Measurements from ENCODE around the gene LUZP2.

The LUZP2 gene

DNA sequence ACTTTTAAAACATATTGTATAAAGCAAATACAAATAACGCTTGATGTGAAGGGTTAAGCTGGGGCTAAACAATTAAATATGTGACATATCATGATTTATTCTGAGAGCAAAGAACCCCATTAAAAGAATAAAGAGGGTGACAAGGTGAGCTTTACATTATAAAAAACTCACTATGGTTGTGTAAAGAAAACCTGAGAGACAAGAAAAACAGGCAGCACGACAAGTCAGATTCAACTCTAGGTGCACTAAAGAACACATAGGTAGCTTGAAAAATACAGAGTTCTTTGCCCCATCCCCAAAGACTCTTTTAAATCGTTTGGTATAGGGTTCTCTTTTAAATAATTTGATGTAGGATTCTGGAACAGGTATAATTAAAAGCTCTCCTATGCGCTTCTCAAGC, 63.5 kb downstream of the LUZP2 start:
- Histone ChIP-seq H3K27ac (ENCODE audit: low read depth, low read length, severe bottlenecking) (no peak overlapping the region), H3K9me3 (ENCODE audit: control insufficient read depth, low read length) (no peaks in the 10 kb centered on the region), H3K36me3 (ENCODE audit: control insufficient read depth, insufficient read depth, low read length) (no peaks in the 10 kb centered on the region), H3K4me3 (ENCODE audit: extremely low read depth, insufficient read depth, low read length, poor library complexity, severe bottlenecking) (no peak overlapping the region), H3K4me1 (ENCODE audit: control insufficient read depth, insufficient read depth, low read length, poor library complexity, severe bottlenecking) (no peaks in the 10 kb centered on the region)
- no CpG with 5 or more reads among the region's 4 CpGs for WGBS, 2 experiments (ENCODE audit: insufficient coverage in 2 of 2)

DNA sequence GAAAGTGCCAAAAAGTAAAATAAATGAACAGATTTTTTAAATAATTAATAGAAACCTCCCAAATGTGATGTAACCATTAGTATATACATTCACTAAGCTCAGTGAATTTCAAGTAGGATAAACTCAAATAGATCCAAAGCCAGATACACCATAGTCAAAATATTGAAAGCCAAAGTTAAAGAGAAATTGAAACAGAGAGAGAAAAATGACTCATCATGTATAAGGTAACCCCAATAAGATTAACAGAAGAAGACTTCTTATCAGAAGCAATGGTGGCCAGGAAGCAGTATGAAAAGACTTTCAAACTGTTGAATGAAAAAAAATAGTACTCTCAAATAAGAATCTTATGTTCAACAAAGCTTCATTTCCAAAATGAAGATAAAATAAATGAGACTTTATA, 70.5 kb downstream of the LUZP2 start:
- no peaks in the 10 kb centered on the region for H3K4me1 ChIP-seq (ENCODE audit: control insufficient read depth, insufficient read depth, low read length, poor library complexity, severe bottlenecking)
- H3K4me3 ChIP-seq (ENCODE audit: extremely low read depth, insufficient read depth, low read length, poor library complexity, severe bottlenecking) = no peak overlapping the region
- H3K9me3 ChIP-seq (ENCODE audit: control insufficient read depth, low read length) = no peaks in the 10 kb centered on the region
- no peak overlapping the region for H3K27ac ChIP-seq (ENCODE audit: low read depth, low read length, severe bottlenecking)
- H3K36me3 ChIP-seq (ENCODE audit: control insufficient read depth, insufficient read depth, low read length) = no peaks in the 10 kb centered on the region

DNA sequence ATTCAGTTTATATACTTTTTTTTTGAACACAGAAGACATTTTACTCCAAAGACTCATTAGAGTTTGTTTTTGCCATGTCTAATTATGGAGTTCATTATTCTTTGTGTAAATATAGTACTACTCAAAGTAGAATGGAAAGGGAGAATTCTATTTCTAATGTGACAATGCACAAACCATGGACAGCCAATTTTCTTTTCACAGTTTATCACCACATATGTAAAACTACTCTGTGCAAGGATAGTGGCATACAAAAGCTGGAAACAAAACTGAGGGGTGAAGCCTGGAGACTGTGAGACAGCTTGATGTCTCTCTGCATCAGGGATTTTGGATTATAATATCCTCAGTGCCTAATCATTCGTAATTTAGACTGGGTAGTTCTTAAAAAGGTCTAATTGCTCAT, 75.5 kb downstream of the LUZP2 start:
- H3K27ac ChIP-seq (ENCODE audit: low read depth, low read length, severe bottlenecking) = no peak overlapping the region
- WGBS, 2 experiments (ENCODE audit: insufficient coverage in 2 of 2) = 80 to 89% methylated on average over 1 of the region's 1 CpG
- H3K9me3 ChIP-seq (ENCODE audit: control insufficient read depth, low read length) = no peaks in the 10 kb centered on the region
- H3K36me3 ChIP-seq (ENCODE audit: control insufficient read depth, insufficient read depth, low read length) = no peaks in the 10 kb centered on the region
- no peak overlapping the region for H3K4me3 ChIP-seq (ENCODE audit: extremely low read depth, insufficient read depth, low read length, poor library complexity, severe bottlenecking)
- no peaks in the 10 kb centered on the region for H3K4me1 ChIP-seq (ENCODE audit: control insufficient read depth, insufficient read depth, low read length, poor library complexity, severe bottlenecking)

DNA sequence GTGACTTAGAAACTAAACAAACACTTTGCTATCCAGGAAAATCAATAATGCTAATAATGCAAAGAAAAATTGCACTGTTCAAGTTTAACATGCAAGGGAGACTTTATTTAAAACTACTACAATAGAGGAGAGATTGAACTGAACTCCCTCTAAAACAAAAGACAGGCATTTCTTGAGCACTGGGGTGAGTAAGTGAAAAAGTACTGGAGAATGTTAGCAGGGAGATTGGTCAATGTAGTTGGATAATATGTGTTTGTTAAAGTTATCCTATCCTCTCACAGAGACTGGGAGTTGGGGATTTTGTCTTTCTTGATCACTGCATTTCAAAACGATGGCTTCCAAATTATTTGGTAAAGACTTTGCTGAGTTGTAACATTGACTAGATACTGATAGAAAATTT, 77.6 kb downstream of the LUZP2 start:
- no peak overlapping the region for H3K4me3 ChIP-seq (ENCODE audit: extremely low read depth, insufficient read depth, low read length, poor library complexity, severe bottlenecking)
- no CpG with 5 or more reads among the region's 1 CpG for WGBS, 2 experiments (ENCODE audit: insufficient coverage in 2 of 2)
- H3K36me3 ChIP-seq (ENCODE audit: control insufficient read depth, insufficient read depth, low read length) = no peaks in the 10 kb centered on the region
- no peak overlapping the region for H3K27ac ChIP-seq (ENCODE audit: low read depth, low read length, severe bottlenecking)
- no peaks in the 10 kb centered on the region for H3K9me3 ChIP-seq (ENCODE audit: control insufficient read depth, low read length)
- H3K4me1 ChIP-seq (ENCODE audit: control insufficient read depth, insufficient read depth, low read length, poor library complexity, severe bottlenecking) = no peaks in the 10 kb centered on the region

DNA sequence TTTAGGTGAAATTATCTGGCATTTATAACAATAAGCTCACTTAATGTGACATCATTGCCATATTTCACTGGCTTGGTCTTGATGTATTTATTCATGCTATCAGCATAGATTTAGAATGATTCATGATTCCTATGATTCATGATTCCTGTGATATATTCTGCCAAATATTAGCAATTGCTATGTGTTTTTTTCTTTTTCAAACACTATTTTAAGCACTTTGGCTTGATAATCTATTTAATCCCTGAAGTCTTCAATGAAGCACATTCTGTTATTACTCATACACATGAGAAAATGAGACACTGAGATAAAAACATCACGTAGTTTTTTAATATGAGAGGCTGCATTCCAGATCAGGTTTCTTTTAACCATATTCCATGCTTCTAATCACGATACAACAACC, 78.5 kb downstream of the LUZP2 start:
- Histone ChIP-seq H3K4me1 (ENCODE audit: control insufficient read depth, insufficient read depth, low read length, poor library complexity, severe bottlenecking) (no peaks in the 10 kb centered on the region), H3K4me3 (ENCODE audit: extremely low read depth, insufficient read depth, low read length, poor library complexity, severe bottlenecking) (no peak overlapping the region), H3K27ac (ENCODE audit: low read depth, low read length, severe bottlenecking) (no peak overlapping the region), H3K36me3 (ENCODE audit: control insufficient read depth, insufficient read depth, low read length) (no peaks in the 10 kb centered on the region), H3K9me3 (ENCODE audit: control insufficient read depth, low read length) (no peaks in the 10 kb centered on the region)
- 71 to 87% methylated on average over 1 to 2 of the region's 2 CpGs for WGBS, 2 experiments (ENCODE audit: insufficient coverage in 2 of 2)

DNA sequence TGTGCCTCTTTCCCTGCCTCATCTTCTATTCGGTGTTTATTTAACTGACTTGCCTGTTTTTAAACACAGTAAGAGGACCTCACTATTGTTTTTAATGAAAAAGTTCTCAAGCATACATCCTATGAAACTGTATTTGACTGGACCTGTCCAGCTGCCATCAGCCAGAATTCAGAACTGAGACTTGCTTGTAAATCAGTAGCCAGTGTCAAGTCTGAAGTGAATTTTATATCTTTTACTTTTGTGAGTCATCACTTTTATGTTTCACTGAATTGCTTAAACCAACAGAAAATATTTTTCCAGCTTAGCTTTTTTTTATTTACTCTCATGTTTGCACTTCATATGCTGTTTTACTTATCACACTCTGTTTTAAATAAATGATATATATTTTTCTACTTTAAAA, 88.3 kb downstream of the LUZP2 start:
- Histone ChIP-seq H3K9me3 (ENCODE audit: control insufficient read depth, low read length) (no peaks in the 10 kb centered on the region), H3K36me3 (ENCODE audit: control insufficient read depth, insufficient read depth, low read length) (no peaks in the 10 kb centered on the region), H3K4me1 (ENCODE audit: control insufficient read depth, insufficient read depth, low read length, poor library complexity, severe bottlenecking) (no peaks in the 10 kb centered on the region), H3K27ac (ENCODE audit: low read depth, low read length, severe bottlenecking) (no peak overlapping the region), H3K4me3 (ENCODE audit: extremely low read depth, insufficient read depth, low read length, poor library complexity, severe bottlenecking) (no peak overlapping the region)
- 100% methylated on average over 1 of the region's 1 CpG; no CpG with 5 or more reads in 1 of the 2 experiments for WGBS, 2 experiments (ENCODE audit: insufficient coverage in 2 of 2)

DNA sequence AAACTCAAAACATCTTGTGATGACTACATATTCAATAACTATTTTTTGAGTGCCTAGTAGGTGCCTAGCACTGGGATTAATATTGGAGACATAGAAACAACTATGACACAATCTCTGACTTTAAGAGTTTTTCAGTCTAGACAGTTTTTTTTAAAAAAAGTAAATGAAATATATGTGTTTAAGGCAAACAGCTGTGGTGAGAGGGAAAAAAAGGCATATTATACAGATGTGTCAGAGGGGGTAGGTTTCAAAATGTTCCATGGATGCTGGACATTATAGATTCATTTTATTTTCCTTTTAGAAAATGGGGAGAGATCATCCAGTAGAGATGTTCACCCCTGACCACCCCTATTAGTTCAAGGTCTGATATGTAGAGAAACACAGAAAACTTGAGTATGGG, 90.8 kb downstream of the LUZP2 start:
- Histone ChIP-seq H3K36me3 (ENCODE audit: control insufficient read depth, insufficient read depth, low read length) (no peaks in the 10 kb centered on the region), H3K4me3 (ENCODE audit: extremely low read depth, insufficient read depth, low read length, poor library complexity, severe bottlenecking) (no peak overlapping the region), H3K27ac (ENCODE audit: low read depth, low read length, severe bottlenecking) (no peak overlapping the region), H3K9me3 (ENCODE audit: control insufficient read depth, low read length) (no peaks in the 10 kb centered on the region), H3K4me1 (ENCODE audit: control insufficient read depth, insufficient read depth, low read length, poor library complexity, severe bottlenecking) (no peaks in the 10 kb centered on the region)

DNA sequence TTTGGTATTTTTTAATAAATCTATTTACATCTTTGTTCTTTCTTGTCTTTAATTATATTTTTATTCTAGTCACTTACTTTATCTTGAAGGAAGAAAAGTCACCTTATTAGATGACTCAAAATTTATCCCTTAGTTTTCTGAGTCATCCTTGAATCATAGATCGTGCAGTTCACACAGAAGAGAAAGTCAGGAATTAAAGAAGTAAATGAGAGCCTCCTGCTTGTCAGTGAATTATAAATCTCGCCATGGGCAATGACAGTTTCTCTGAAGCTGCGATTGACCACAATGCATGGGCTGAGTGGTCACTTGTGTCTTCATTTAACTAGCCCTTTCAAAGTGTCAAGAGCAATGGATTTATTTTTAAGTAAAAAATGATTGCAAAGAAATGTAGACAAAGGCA, 91.2 kb downstream of the LUZP2 start:
- Histone ChIP-seq H3K4me1 (ENCODE audit: control insufficient read depth, insufficient read depth, low read length, poor library complexity, severe bottlenecking) (no peaks in the 10 kb centered on the region), H3K4me3 (ENCODE audit: extremely low read depth, insufficient read depth, low read length, poor library complexity, severe bottlenecking) (no peak overlapping the region), H3K27ac (ENCODE audit: low read depth, low read length, severe bottlenecking) (no peak overlapping the region), H3K36me3 (ENCODE audit: control insufficient read depth, insufficient read depth, low read length) (no peaks in the 10 kb centered on the region), H3K9me3 (ENCODE audit: control insufficient read depth, low read length) (no peaks in the 10 kb centered on the region)
- WGBS, 2 experiments (ENCODE audit: insufficient coverage in 2 of 2) = 90 to 100% methylated on average over 3 of the region's 3 CpGs

DNA sequence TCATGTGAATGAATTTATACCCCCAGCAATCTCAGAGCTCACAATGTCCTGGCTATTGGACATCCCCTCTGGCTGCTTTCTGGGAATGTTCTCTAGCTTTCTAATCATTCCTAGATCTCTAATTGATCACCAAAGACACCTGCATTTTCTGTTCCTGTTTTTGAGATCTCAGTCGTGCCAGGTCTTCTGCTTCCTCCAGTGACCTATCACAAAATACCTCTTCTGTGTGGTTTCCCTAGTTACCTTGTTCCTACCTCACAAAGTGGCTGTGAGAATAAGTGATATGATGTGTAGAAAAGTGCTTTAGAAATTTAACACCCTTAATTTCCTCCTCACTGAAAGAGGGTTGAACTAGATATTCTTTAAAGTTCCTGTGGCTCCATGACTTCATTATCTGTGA, 92.2 kb downstream of the LUZP2 start:
- no peaks in the 10 kb centered on the region for H3K4me1 ChIP-seq (ENCODE audit: control insufficient read depth, insufficient read depth, low read length, poor library complexity, severe bottlenecking)
- H3K9me3 ChIP-seq (ENCODE audit: control insufficient read depth, low read length) = no peaks in the 10 kb centered on the region
- no peak overlapping the region for H3K27ac ChIP-seq (ENCODE audit: low read depth, low read length, severe bottlenecking)
- no peaks in the 10 kb centered on the region for H3K36me3 ChIP-seq (ENCODE audit: control insufficient read depth, insufficient read depth, low read length)
- H3K4me3 ChIP-seq (ENCODE audit: extremely low read depth, insufficient read depth, low read length, poor library complexity, severe bottlenecking) = no peak overlapping the region
- WGBS, 2 experiments (ENCODE audit: insufficient coverage in 2 of 2) = no CpG with 5 or more reads among the region's 1 CpG

DNA sequence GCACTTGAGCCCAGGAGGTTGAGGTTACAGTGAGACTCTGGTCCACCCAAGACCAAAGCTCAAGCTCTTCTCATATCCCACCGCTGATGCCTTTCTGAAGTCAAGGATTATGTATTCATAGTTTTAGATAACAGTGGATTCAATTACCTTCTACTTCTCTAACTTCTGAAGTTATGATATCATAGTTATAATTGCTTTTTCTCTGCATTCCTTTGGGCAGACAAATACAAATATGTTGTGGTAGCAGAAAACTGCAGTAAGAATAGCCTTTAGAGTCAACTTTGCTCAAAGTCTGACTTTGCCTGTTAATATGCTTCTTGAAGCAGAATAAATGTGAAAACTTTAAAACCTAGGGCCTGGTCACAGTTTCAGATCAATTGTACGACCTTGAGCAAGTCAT, 94.4 kb downstream of the LUZP2 start:
- Histone ChIP-seq H3K27ac (ENCODE audit: low read depth, low read length, severe bottlenecking) (no peak overlapping the region), H3K4me1 (ENCODE audit: control insufficient read depth, insufficient read depth, low read length, poor library complexity, severe bottlenecking) (no peaks in the 10 kb centered on the region), H3K4me3 (ENCODE audit: extremely low read depth, insufficient read depth, low read length, poor library complexity, severe bottlenecking) (no peak overlapping the region), H3K36me3 (ENCODE audit: control insufficient read depth, insufficient read depth, low read length) (no peaks in the 10 kb centered on the region), H3K9me3 (ENCODE audit: control insufficient read depth, low read length) (no peaks in the 10 kb centered on the region)
- no CpG with 5 or more reads among the region's 2 CpGs for WGBS, 2 experiments (ENCODE audit: insufficient coverage in 2 of 2)

DNA sequence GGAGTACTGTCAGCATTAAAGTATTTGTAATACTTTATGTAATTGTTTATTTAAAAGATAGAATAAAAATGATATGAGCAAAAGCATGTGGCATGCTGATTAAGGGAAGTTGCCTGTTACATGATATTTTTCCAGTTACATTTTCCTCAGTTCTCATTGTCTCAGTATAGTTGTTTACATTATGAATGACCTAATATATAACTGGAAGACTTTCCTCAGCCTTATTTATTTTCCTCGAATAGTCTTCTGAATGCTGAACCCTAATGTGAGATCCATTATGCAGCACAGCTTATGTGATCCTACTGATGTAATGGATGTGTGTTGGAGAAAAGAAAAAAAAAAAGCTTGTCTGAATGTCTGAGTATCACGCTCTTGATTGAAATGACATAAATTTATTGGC, 95.5 kb downstream of the LUZP2 start:
- no CpG with 5 or more reads among the region's 2 CpGs for whole genome bisulfite sequencing, 2 experiments (ENCODE audit: insufficient coverage in 2 of 2)
- no peaks in the 10 kb centered on the region for H3K36me3 ChIP-seq (ENCODE audit: control insufficient read depth, insufficient read depth, low read length)
- H3K27ac ChIP-seq (ENCODE audit: low read depth, low read length, severe bottlenecking) = no peak overlapping the region
- H3K9me3 ChIP-seq (ENCODE audit: control insufficient read depth, low read length) = no peaks in the 10 kb centered on the region
- H3K4me1 ChIP-seq (ENCODE audit: control insufficient read depth, insufficient read depth, low read length, poor library complexity, severe bottlenecking) = no peaks in the 10 kb centered on the region
- H3K4me3 ChIP-seq (ENCODE audit: extremely low read depth, insufficient read depth, low read length, poor library complexity, severe bottlenecking) = no peak overlapping the region

DNA sequence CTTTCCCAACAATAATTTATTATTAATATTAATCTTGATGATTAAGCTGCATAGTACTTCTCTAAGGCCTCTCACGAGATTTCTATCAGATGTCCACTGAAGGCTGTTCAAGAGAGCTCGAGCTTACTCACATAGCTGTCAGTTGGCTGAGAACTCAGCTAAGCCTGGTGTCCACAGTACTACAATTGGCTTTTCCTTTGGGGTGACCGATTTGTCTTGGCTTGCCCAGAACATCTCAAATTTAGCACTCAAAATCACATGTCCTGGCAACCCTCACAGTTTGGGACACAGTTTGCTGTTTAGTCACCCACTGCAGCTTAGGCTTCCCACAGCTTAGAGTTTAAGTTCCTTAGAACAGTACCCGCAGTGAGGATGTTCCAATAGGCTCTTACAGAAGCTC, 96.5 kb downstream of the LUZP2 start:
- Histone ChIP-seq H3K36me3 (ENCODE audit: control insufficient read depth, insufficient read depth, low read length) (no peaks in the 10 kb centered on the region), H3K4me1 (ENCODE audit: control insufficient read depth, insufficient read depth, low read length, poor library complexity, severe bottlenecking) (no peaks in the 10 kb centered on the region), H3K4me3 (ENCODE audit: extremely low read depth, insufficient read depth, low read length, poor library complexity, severe bottlenecking) (no peak overlapping the region), H3K9me3 (ENCODE audit: control insufficient read depth, low read length) (no peaks in the 10 kb centered on the region), H3K27ac (ENCODE audit: low read depth, low read length, severe bottlenecking) (no peak overlapping the region)
- WGBS, 2 experiments (ENCODE audit: insufficient coverage in 2 of 2) = 86 to 87% methylated on average over 3 to 4 of the region's 4 CpGs

Measured in mesodermal cell (in vitro differentiated cells).